ENCODE results near the gene FLRT3. TPM values are rescaled to one million over a fixed set of nuclear protein-coding genes. Genes with fewer than 3 reads are reported as not detected.

FLRT3 gene
- total RNA-seq, 4 donors from 2014 or later = 23.0 to 36.8 (median 25.9) TPM

- no peak overlapping the region for H3K4me3 ChIP-seq (ENCODE audit: low read depth, poor library complexity, severe bottlenecking)
- intact Hi-C loops (cut with DNase I; ENCODE audit: low total_unique reads) = no loop called here
- WGBS, 2 donors = 70 to 86% methylated on average over 3 of the region's 3 CpGs
- TF ChIP-seq CTCF (IDR thresholded peaks at IDR 0.05) (no peak), POLR2A (IDR thresholded peaks at IDR 0.05) (no peak)
- no peak for DNase-seq (ENCODE audit: low spot score in 2 of 2)
Measured at GRCh38 chr20:14288341-14289330, 48.8 kb downstream of the FLRT3 start.

GRCh38 chr20:14284443-14284842 lies 53.0 kb downstream of the FLRT3 start:
- no peak for DNase-seq (ENCODE audit: low spot score in 2 of 2)
- intact Hi-C loops (cut with DNase I; ENCODE audit: low total_unique reads) = no loop called here
- TF ChIP-seq POLR2A (IDR thresholded peaks at IDR 0.05) (no peak), CTCF (IDR thresholded peaks at IDR 0.05) (no peak)
- no peak overlapping the region for H3K4me3 ChIP-seq (ENCODE audit: low read depth, poor library complexity, severe bottlenecking)
- 53 to 75% methylated on average over 1 of the region's 1 CpG for WGBS, 2 donors

GRCh38 chr20:14282140-14282539 lies 55.3 kb downstream of the FLRT3 start:
- 90% methylated on average over 4 of the region's 4 CpGs for WGBS, 2 donors

More at GRCh38 chr20:14282140-14282539, 55.3 kb downstream of the FLRT3 start:
- TF ChIP-seq CTCF (IDR thresholded peaks at IDR 0.05) = no peak
- TF ChIP-seq POLR2A (IDR thresholded peaks at IDR 0.05) = no peak
- DNase-seq (ENCODE audit: low spot score in 2 of 2) = no peak
- H3K4me3 ChIP-seq (ENCODE audit: low read depth, poor library complexity, severe bottlenecking) = no peak overlapping the region
- intact Hi-C loops (cut with DNase I; ENCODE audit: low total_unique reads) = no loop called here
